ENCODE results near the gene MICALL1. TPM values are rescaled to one million over a fixed set of nuclear protein-coding genes. Genes with fewer than 3 reads are reported as not detected.

The MICALL1 gene
- total RNA-seq, 1 donor from 2014 or later: 48.2 TPM

GRCh38 chr22:37892566-37893335 is 13.3 kb upstream of the MICALL1 start:
- H3K4me1 Mint-ChIP-seq: peaks cover 35% of the 10 kb centered on the region
- no peak for DNase-seq (ENCODE audit: low spot score in 2 of 2, unreplicated experiment in 2 of 2)
- H3K4me3 Mint-ChIP-seq: no peak overlapping the region
- H3K27me3 Mint-ChIP-seq (ENCODE audit: low read depth): no peaks in the 10 kb centered on the region
- H3K27ac Mint-ChIP-seq: peak overlapping the region; percentile 34
- TF ChIP-seq, protein P1, sequence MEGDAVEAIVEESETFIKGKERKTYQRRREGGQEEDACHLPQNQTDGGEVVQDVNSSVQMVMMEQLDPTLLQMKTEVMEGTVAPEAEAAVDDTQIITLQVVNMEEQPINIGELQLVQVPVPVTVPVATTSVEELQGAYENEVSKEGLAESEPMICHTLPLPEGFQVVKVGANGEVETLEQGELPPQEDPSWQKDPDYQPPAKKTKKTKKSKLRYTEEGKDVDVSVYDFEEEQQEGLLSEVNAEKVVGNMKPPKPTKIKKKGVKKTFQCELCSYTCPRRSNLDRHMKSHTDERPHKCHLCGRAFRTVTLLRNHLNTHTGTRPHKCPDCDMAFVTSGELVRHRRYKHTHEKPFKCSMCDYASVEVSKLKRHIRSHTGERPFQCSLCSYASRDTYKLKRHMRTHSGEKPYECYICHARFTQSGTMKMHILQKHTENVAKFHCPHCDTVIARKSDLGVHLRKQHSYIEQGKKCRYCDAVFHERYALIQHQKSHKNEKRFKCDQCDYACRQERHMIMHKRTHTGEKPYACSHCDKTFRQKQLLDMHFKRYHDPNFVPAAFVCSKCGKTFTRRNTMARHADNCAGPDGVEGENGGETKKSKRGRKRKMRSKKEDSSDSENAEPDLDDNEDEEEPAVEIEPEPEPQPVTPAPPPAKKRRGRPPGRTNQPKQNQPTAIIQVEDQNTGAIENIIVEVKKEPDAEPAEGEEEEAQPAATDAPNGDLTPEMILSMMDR (IDR thresholded peaks at IDR 0.05; ENCODE audit: unreplicated experiment): no peak
- H3K9me3 Mint-ChIP-seq: no peaks in the 10 kb centered on the region
- peaks cover 21% of the 10 kb centered on the region for H3K36me3 Mint-ChIP-seq

DNA sequence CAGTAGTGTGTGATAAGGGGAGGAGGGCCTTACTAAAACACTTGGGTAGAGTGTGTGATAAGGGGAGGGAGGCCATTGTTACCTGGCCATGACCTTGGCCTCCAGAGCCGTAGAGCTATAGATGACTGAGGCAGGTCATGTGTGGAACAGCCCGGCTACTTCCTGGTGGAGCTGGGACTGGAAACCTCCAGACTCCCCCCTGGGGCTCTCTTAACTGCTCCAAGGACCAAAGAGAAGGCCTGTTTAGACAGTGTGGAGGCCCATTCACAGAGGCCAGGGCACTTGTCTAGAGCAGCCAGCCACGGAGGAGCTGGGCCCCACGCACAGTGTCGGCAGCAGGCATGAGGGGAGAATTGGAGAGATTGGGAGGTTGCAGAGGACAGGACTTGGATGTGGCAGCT is 12.5 kb upstream of the MICALL1 start:
- DNase-seq (ENCODE audit: low spot score in 2 of 2, unreplicated experiment in 2 of 2): no peak
- Mint-ChIP-seq H3K27ac (peak overlapping the region; percentile 68), H3K4me1 (peaks cover 38% of the 10 kb centered on the region), H3K9me3 (no peaks in the 10 kb centered on the region), H3K4me3 (no peak overlapping the region), H3K36me3 (peaks cover 12% of the 10 kb centered on the region), H3K27me3 (ENCODE audit: low read depth) (no peaks in the 10 kb centered on the region)
- TF ChIP-seq, protein P1 (IDR thresholded peaks at IDR 0.05; ENCODE audit: unreplicated experiment): no peak

- H3K36me3 Mint-ChIP-seq: peaks cover 7% of the 10 kb centered on the region
- no peaks in the 10 kb centered on the region for H3K9me3 Mint-ChIP-seq
- peaks cover 41% of the 10 kb centered on the region for H3K4me1 Mint-ChIP-seq
- H3K4me3 Mint-ChIP-seq: no peak overlapping the region
- H3K27ac Mint-ChIP-seq: peak overlapping the region; percentile 97
- DNase-seq (ENCODE audit: low spot score in 2 of 2, unreplicated experiment in 2 of 2): no peak
- TF ChIP-seq, protein P1 (IDR thresholded peaks at IDR 0.05; ENCODE audit: unreplicated experiment): no peak
- no peaks in the 10 kb centered on the region for H3K27me3 Mint-ChIP-seq (ENCODE audit: low read depth)
Measured at GRCh38 chr22:37894939-37895670, 11.0 kb upstream of the MICALL1 start.

- Mint-ChIP-seq H3K4me1 (peaks cover 41% of the 10 kb centered on the region), H3K9me3 (no peaks in the 10 kb centered on the region), H3K27me3 (ENCODE audit: low read depth) (no peaks in the 10 kb centered on the region), H3K36me3 (peaks cover 5% of the 10 kb centered on the region), H3K27ac (peak overlapping the region; percentile 93), H3K4me3 (no peak overlapping the region)
- TF ChIP-seq, protein P1 (IDR thresholded peaks at IDR 0.05; ENCODE audit: unreplicated experiment): no peak
- DNase-seq (ENCODE audit: low spot score in 2 of 2, unreplicated experiment in 2 of 2): no peak
Measured at GRCh38 chr22:37896181-37896592, 9.9 kb upstream of the MICALL1 start.

GRCh38 chr22:37896939-37897338 is 9.2 kb upstream of the MICALL1 start:
- Mint-ChIP-seq H3K4me3 (no peak overlapping the region), H3K27me3 (ENCODE audit: low read depth) (no peaks in the 10 kb centered on the region), H3K4me1 (peaks cover 41% of the 10 kb centered on the region), H3K36me3 (peaks cover 2% of the 10 kb centered on the region), H3K9me3 (no peaks in the 10 kb centered on the region), H3K27ac (peak overlapping the region; percentile 93)
- no peak for DNase-seq (ENCODE audit: low spot score in 2 of 2, unreplicated experiment in 2 of 2)
- TF ChIP-seq, protein P1 (IDR thresholded peaks at IDR 0.05; ENCODE audit: unreplicated experiment): no peak
